Mesenteric fat pad (tissue), 1 donor: ENCODE data around the gene KCNJ1. TPM values are rescaled to one million over a fixed set of nuclear protein-coding genes. Genes with fewer than 3 reads are reported as not detected.

Experiments used
- DNase-seq: peaks from one replicate; pipeline ENCODE4 v3.0.0-alpha.2; 2020; ENCODE audit warnings: low spot score
- total RNA-seq: library from RNA; stranded (reverse); fragmentation: NEBNext Ultra II Directional; extraction: Animal tissue kit (Norgen Biotek cat#: 25700); gene quantifications from one replicate; pipeline ENCODE4 v1.2.1, GENCODE V29; 2021
- donor health status: DM: yes; HTN: yes; CAD: no.

KCNJ1 gene
- total RNA-seq, 1 donor from 2014 or later, result not detected

GRCh38 chr11:128901653-128902514 lies 34.8 kb upstream of the KCNJ1 start:
- no peak for DNase-seq

GRCh38 chr11:128900468-128900867 lies 33.4 kb upstream of the KCNJ1 start:
- no peak for DNase-seq

GRCh38 chr11:128898580-128899344 lies 31.7 kb upstream of the KCNJ1 start:
- DNase-seq, result no peak

- DNase-seq, result no peak
Observed at GRCh38 chr11:128897826-128898225, 30.7 kb upstream of the KCNJ1 start.

GRCh38 chr11:128896356-128896755 lies 29.3 kb upstream of the KCNJ1 start:
- no peak for DNase-seq

GRCh38 chr11:128895526-128895925 lies 28.4 kb upstream of the KCNJ1 start:
- DNase-seq, result no peak

- DNase-seq, result no peak
Observed at GRCh38 chr11:128894685-128895084, 27.6 kb upstream of the KCNJ1 start.

- DNase-seq, result no peak
Observed at GRCh38 chr11:128894286-128894681, 27.2 kb upstream of the KCNJ1 start.

GRCh38 chr11:128893578-128894285 lies 26.6 kb upstream of the KCNJ1 start:
- no peak for DNase-seq

- peak; percentile 22 for DNase-seq
Observed at GRCh38 chr11:128892866-128893565, 25.9 kb upstream of the KCNJ1 start.

- no peak for DNase-seq
Observed at GRCh38 chr11:128891913-128892398, 24.9 kb upstream of the KCNJ1 start.

GRCh38 chr11:128890543-128891368 lies 23.7 kb upstream of the KCNJ1 start, which contains the start of gene KCNJ5:
Gene KCNJ5, plus strand, starts transcription at chr11:128891356. Its CDS starts 19,918 bp downstream, at chr11:128911274.
- peak; percentile 89 for DNase-seq

- DNase-seq, result no peak
Observed at GRCh38 chr11:128890216-128890542, 23.1 kb upstream of the KCNJ1 start.

- DNase-seq, result peak; percentile 65
Observed at GRCh38 chr11:128889657-128890213, 22.6 kb upstream of the KCNJ1 start.

GRCh38 chr11:128888034-128888985 lies 21.2 kb upstream of the KCNJ1 start:
- DNase-seq, result peak; percentile 49

GRCh38 chr11:128886406-128887124 lies 19.5 kb upstream of the KCNJ1 start:
- peak; percentile 39 for DNase-seq

- DNase-seq, result peak; percentile 86
Observed at GRCh38 chr11:128884703-128885338, 17.7 kb upstream of the KCNJ1 start.
